GM12874 (cell line): Measurements from ENCODE around the gene NRXN3.

Experiments
- CTCF ChIP-seq: IDR thresholded peaks from 2 replicates; pipeline ENCODE4 v1.5.1; 2011; ENCODE audit warnings: low read depth, mild to moderate bottlenecking, control low read depth, low read length, moderate library complexity; ENCODE audit not compliant: insufficient read depth

Gene NRXN3

GRCh38 chr14:79021766-79022165, 851.6 kb downstream of the NRXN3 start:
- TF ChIP-seq CTCF = no peak

- no peak for TF ChIP-seq CTCF
Measured at GRCh38 chr14:79027138-79027537, 857.0 kb downstream of the NRXN3 start.

GRCh38 chr14:79028281-79028680, 858.1 kb downstream of the NRXN3 start:
- no peak for TF ChIP-seq CTCF

GRCh38 chr14:79036441-79036840, 866.3 kb downstream of the NRXN3 start:
- no peak for TF ChIP-seq CTCF

GRCh38 chr14:79037106-79037505, 866.9 kb downstream of the NRXN3 start:
- no peak for TF ChIP-seq CTCF

GRCh38 chr14:79037593-79037992, 867.4 kb downstream of the NRXN3 start:
- no peak for TF ChIP-seq CTCF

GRCh38 chr14:79040790-79041189, 870.6 kb downstream of the NRXN3 start:
- no peak for TF ChIP-seq CTCF
